Cardiac muscle cell (in vitro differentiated cells and primary cell): ENCODE data around the gene RCSD1. TPM values are rescaled to one million over a fixed set of nuclear protein-coding genes. Genes with fewer than 3 reads are reported as not detected.
A peak's percentile ranks its signal among the peaks of the same experiment; 100 is the strongest.
"Not testable (repeated sequence)": the region's sequence is repeated elsewhere in the genome, so short reads cannot be mapped to it uniquely, and the experiment has no call there.

ENCODE experiments used
- DNase-seq, 2 donors: peaks; one replicate each; pipeline versions ENCODE4 v3.0.0 to v3.0.0-alpha.2; 2010 to 2017; ENCODE audit warnings: low read depth in 1 of 2, low spot score in 1 of 2
- H3K27ac ChIP-seq: fragments of 200-600 bp; sonication (generic); 2 replicates; pipeline ENCODE4 v1.5.1; 2016
- H3K27me3 ChIP-seq: fragments of 200-600 bp; sonication (generic); 2 replicates; pipeline ENCODE4 v1.6.0; 2016; ENCODE audit warnings: control low read depth
- H3K36me3 ChIP-seq: fragments of 200-600 bp; sonication (generic); 2 replicates; pipeline ENCODE4 v1.5.1; 2016; ENCODE audit warnings: control low read depth
- H3K4me1 ChIP-seq: fragments of 200-600 bp; sonication (generic); 2 replicates; pipeline ENCODE4 v1.8.1; 2017; ENCODE audit warnings: low read depth, mild to moderate bottlenecking, mixed run types
- H3K4me3 ChIP-seq: fragments of 200-600 bp; sonication (generic); 2 replicates; pipeline ENCODE4 v1.5.1; 2016; ENCODE audit warnings: mild to moderate bottlenecking
- H3K9me3 ChIP-seq: fragments of 200-600 bp; sonication (generic); 2 replicates; pipeline ENCODE4 v1.5.1; 2017; ENCODE audit warnings: low read depth, mild to moderate bottlenecking, control low read depth
- polyA plus RNA-seq: library from polyadenylated mRNA; unstranded; fragments of >200 nt; fragmentation: Nextera tagmentation; extraction: Ambion mirVana; gene quantifications from 2 replicates; pipeline ENCODE4 v1.2.1, GENCODE V29; 2016
- total RNA-seq: library from RNA; depleted of rRNA; stranded (reverse); fragments of >200 nt; gene quantifications from 2 replicates; pipeline ENCODE4 v1.2.3, GENCODE V29; 2016
- TF ChIP-seq, protein P1 (sequence below): IDR thresholded peaks from 2 replicates; pipeline ENCODE4 v1.5.1; 2012; ENCODE audit warnings: low read depth, mild to moderate bottlenecking, low read length

The RCSD1 gene
- total and polyA plus RNA-seq, 2 experiments from 2014 or later, result 77.3 to 317 TPM

- Histone ChIP-seq H3K4me3 (no peak overlapping the region), H3K9me3 (no peaks in the 10 kb centered on the region), H3K27me3 (no peaks in the 10 kb centered on the region), H3K4me1 (no peaks in the 10 kb centered on the region), H3K36me3 (no peaks in the 10 kb centered on the region), H3K27ac (no peak overlapping the region)
- DNase-seq, result no peak
- TF ChIP-seq, protein P1, sequence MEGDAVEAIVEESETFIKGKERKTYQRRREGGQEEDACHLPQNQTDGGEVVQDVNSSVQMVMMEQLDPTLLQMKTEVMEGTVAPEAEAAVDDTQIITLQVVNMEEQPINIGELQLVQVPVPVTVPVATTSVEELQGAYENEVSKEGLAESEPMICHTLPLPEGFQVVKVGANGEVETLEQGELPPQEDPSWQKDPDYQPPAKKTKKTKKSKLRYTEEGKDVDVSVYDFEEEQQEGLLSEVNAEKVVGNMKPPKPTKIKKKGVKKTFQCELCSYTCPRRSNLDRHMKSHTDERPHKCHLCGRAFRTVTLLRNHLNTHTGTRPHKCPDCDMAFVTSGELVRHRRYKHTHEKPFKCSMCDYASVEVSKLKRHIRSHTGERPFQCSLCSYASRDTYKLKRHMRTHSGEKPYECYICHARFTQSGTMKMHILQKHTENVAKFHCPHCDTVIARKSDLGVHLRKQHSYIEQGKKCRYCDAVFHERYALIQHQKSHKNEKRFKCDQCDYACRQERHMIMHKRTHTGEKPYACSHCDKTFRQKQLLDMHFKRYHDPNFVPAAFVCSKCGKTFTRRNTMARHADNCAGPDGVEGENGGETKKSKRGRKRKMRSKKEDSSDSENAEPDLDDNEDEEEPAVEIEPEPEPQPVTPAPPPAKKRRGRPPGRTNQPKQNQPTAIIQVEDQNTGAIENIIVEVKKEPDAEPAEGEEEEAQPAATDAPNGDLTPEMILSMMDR, result no peak
These were observed 17.2 kb upstream of the RCSD1 start for GRCh38 chr1:167612587-167613385.

GRCh38 chr1:167613984-167614383 is 16.0 kb upstream of the RCSD1 start:
- H3K4me1 ChIP-seq, H3K27me3 ChIP-seq, H3K9me3 ChIP-seq, DNase-seq, H3K36me3 ChIP-seq, H3K4me3 ChIP-seq, H3K27ac ChIP-seq: not testable (repeated sequence)

DNA sequence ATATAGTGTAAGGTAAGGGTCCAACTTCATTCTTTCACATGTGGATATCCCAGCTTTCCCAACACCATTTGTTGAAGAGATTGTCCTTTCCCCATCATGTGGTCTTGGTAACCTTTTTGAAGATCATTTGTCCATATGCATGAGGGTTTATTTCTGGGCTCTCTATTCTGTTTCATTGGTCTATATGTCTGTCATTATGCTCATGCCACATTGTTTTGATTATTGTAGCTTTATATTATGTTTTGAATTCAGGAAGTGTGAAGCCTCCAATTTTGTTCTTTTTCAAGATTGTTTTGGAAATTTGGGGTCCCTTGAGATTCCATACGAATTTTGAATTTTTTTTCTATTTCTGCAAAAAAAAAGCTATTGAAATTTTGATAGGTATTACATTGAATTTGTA is 15.2 kb upstream of the RCSD1 start:
- H3K4me3 ChIP-seq, result no peak overlapping the region
- no peaks in the 10 kb centered on the region for H3K4me1 ChIP-seq
- TF ChIP-seq, protein P1, result no peak
- no peak overlapping the region for H3K27ac ChIP-seq
- H3K36me3 ChIP-seq, result no peaks in the 10 kb centered on the region
- no peaks in the 10 kb centered on the region for H3K27me3 ChIP-seq
- H3K9me3 ChIP-seq, result no peaks in the 10 kb centered on the region
- no peak for DNase-seq

DNA sequence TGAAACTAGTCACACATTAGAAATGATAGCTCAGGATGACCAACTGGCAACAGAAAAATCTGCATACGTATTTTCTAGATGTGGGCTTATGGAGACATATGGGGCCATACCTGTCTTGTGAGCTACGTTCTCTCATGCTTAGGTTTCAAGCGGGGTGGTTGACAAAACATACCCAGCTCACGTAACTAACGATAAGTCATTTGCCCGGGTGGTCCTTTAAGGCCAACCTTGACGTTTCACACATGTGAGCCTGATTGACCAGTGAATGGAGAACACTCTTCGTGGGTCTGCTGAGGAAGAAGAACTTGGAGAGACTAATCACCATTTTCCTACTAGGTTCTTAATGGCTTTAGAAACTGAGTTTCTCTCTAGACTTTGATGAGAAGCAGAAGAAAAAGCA is 13.5 kb upstream of the RCSD1 start:
- Histone ChIP-seq H3K9me3 (no peaks in the 10 kb centered on the region), H3K27me3 (no peaks in the 10 kb centered on the region), H3K4me3 (no peak overlapping the region), H3K4me1 (no peaks in the 10 kb centered on the region), H3K36me3 (no peaks in the 10 kb centered on the region), H3K27ac (no peak overlapping the region)
- DNase-seq, result no peak
- TF ChIP-seq, protein P1, result no peak

- Histone ChIP-seq H3K36me3 (no peaks in the 10 kb centered on the region), H3K27me3 (no peaks in the 10 kb centered on the region), H3K27ac (no peak overlapping the region), H3K9me3 (no peaks in the 10 kb centered on the region), H3K4me3 (no peak overlapping the region), H3K4me1 (no peaks in the 10 kb centered on the region)
- TF ChIP-seq, protein P1, result no peak
- peak in 1 of 2 donors; percentile 86 for DNase-seq
These were observed 12.6 kb upstream of the RCSD1 start for GRCh38 chr1:167617153-167618147.

GRCh38 chr1:167618366-167618765 is 11.7 kb upstream of the RCSD1 start:
- no peak for DNase-seq
- Histone ChIP-seq H3K9me3 (no peaks in the 10 kb centered on the region), H3K27ac (peak overlapping the region; percentile 7), H3K4me3 (no peak overlapping the region), H3K4me1 (no peaks in the 10 kb centered on the region), H3K27me3 (no peaks in the 10 kb centered on the region), H3K36me3 (no peaks in the 10 kb centered on the region)
- TF ChIP-seq, protein P1, result no peak
